Loucy (cell line): Measurements from ENCODE around the gene LSM7.

Source experiments
- CTCF ChIP-seq: fragments of 200-600 bp; sonication (generic); conservative IDR thresholded peaks from 2 replicates; pipeline ENCODE4 v1.5.1; 2014; ENCODE audit warnings: mild to moderate bottlenecking, antibody characterized with exemption, low read length
- EZH2phosphoT487 ChIP-seq: fragments of 200-600 bp; IDR thresholded peaks from 2 replicates; pipeline ENCODE4 v1.6.1; 2018; ENCODE audit warnings: antibody characterized with exemption, mild to moderate bottlenecking, moderate library complexity, borderline replicate concordance

- TF ChIP-seq CTCF (no peak), EZH2phosphoT487 (no peak)
These were observed 37.1 kb downstream of the LSM7 start for GRCh38 chr19:2291185-2291751.
